AG04449 (cell line): Measurements from ENCODE around the gene CYP8B1.
"Not testable (repeated sequence)": the region's sequence is repeated elsewhere in the genome, so short reads cannot be mapped to it uniquely, and the experiment has no call there.

ENCODE experiments used
- CTCF ChIA-PET: fragments of 350-600 bp; formaldehyde crosslinking; extraction: SDS; loops from one replicate; lab custom pipeline; 2021; ENCODE audit warnings: antibody characterized with exemption; lab: Yijun Ruan, JAX
- POLR2A ChIA-PET: fragments of 400-600, 350-600 bp; formaldehyde crosslinking; extraction: SDS; loops from one replicate; lab custom pipeline; 2020; ENCODE audit warnings: antibody characterized with exemption, inconsistent platforms; lab: Yijun Ruan, JAX
- DNase-seq: peaks from one replicate; pipeline ENCODE4 v3.0.0-alpha.2; 2010; ENCODE audit warnings: low read depth, low spot score
- H3K4me3 ChIP-seq: 2 replicates; pipeline ENCODE4 v1.5.1; 2011; ENCODE audit warnings: low read depth, mild to moderate bottlenecking, control low read depth, low read length
- CTCF ChIP-seq: IDR thresholded peaks from one replicate; pipeline ENCODE4 v1.5.1; 2011; ENCODE audit warnings: mild to moderate bottlenecking, moderate library complexity, low read length, control low read depth, inconsistent platforms; ENCODE audit not compliant: insufficient read depth; ENCODE audit errors: missing control alignments

CYP8B1 gene

GRCh38 chr3:42892169-42892568, 16.5 kb upstream of the CYP8B1 start:
- DNase-seq, result no peak
- CTCF ChIA-PET, result interaction anchor here (2.2 kb wide), 1 partner anchor 10 kb away, joined by 11 read pairs; no protein-coding TSS in a partner anchor
- POLR2A ChIA-PET, result no interaction called here
- TF ChIP-seq CTCF, result no peak
- no peak overlapping the region for H3K4me3 ChIP-seq

DNA sequence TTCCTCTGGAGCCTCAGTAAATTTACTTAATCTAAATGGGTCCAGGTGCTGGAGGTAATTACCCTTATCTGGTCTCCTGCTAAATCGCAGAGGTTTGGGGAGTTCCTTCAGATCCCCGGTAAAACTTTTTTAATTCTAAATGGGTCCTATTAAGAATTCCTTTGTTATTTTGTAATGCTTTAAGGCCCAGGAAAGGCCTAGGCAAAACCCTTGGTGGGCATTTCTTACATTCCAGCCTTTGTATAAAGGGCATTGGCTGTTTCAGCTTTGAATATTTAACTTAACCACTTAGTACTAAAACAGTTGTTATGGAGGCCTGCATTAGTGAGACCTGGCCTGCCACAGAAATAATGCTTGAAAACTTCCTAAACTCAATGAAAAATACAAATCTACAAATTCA, 15.4 kb upstream of the CYP8B1 start:
- CTCF ChIA-PET, result interaction anchor here (1.5 kb wide), 1 partner anchor 10 kb away, joined by 6 read pairs; no protein-coding TSS in a partner anchor
- DNase-seq, result no peak
- POLR2A ChIA-PET, result no interaction called here
- H3K4me3 ChIP-seq, result no peak overlapping the region
- TF ChIP-seq CTCF, result no peak

- no peak for TF ChIP-seq CTCF
- CTCF ChIA-PET, result no interaction called here
- POLR2A ChIA-PET, result no interaction called here
- DNase-seq, result no peak
- H3K4me3 ChIP-seq, result no peak overlapping the region
Measured at GRCh38 chr3:42887084-42887483, 11.4 kb upstream of the CYP8B1 start.

GRCh38 chr3:42886294-42886822, 10.7 kb upstream of the CYP8B1 start:
- CTCF ChIA-PET, result no interaction called here
- no peak for DNase-seq
- no peak for TF ChIP-seq CTCF
- no peak overlapping the region for H3K4me3 ChIP-seq
- POLR2A ChIA-PET, result no interaction called here

- no peak overlapping the region for H3K4me3 ChIP-seq
- TF ChIP-seq CTCF, result no peak
- POLR2A ChIA-PET, result no interaction called here
- CTCF ChIA-PET, result no interaction called here
- DNase-seq, result no peak
Measured at GRCh38 chr3:42884324-42884723, 8.6 kb upstream of the CYP8B1 start.

- POLR2A ChIA-PET, H3K4me3 ChIP-seq, DNase-seq: not testable (repeated sequence)
- CTCF ChIA-PET, result interaction anchor here (0.9 to 2.9 kb wide), 4 partner anchors 51 to 221 kb away, joined by 3 to 32 read pairs (median 13); no protein-coding TSS in a partner anchor
Measured at GRCh38 chr3:42883251-42883930, 7.7 kb upstream of the CYP8B1 start.
